Mucosa of stomach (tissue), 1 donor: ENCODE results near the gene EXOC6B.

ENCODE experiments used
- H3K27me3 ChIP-seq: one replicate; pipeline ENCODE4 v1.7.0; 2013; ENCODE audit warnings: mild to moderate bottlenecking, low read length; ENCODE audit not compliant: control insufficient read depth, insufficient read depth
- H3K36me3 ChIP-seq: one replicate; pipeline ENCODE4 v1.7.0; 2013; ENCODE audit warnings: low read length; ENCODE audit not compliant: control insufficient read depth, insufficient read depth
- H3K4me1 ChIP-seq: one replicate; pipeline ENCODE4 v1.7.0; 2013; ENCODE audit warnings: mild to moderate bottlenecking, low read length; ENCODE audit not compliant: control insufficient read depth, insufficient read depth
- H3K4me3 ChIP-seq: one replicate; pipeline ENCODE4 v1.7.0; 2013; ENCODE audit warnings: low read length
- H3K9ac ChIP-seq: one replicate; pipeline ENCODE4 v1.7.0; 2013; ENCODE audit warnings: mild to moderate bottlenecking, low read length, moderate library complexity
- H3K9me3 ChIP-seq: one replicate; pipeline ENCODE4 v1.7.0; 2013; ENCODE audit warnings: mild to moderate bottlenecking, low read length, moderate library complexity; ENCODE audit not compliant: control insufficient read depth
- donor health status: Pancreatic carcinoma.

The EXOC6B gene

GRCh38 chr2:72255540-72255939 is 570.3 kb downstream of the EXOC6B start:
- Histone ChIP-seq H3K9me3 (no peaks in the 10 kb centered on the region), H3K4me3 (no peak overlapping the region), H3K27me3 (no peaks in the 10 kb centered on the region), H3K9ac (no peak overlapping the region), H3K4me1 (no peaks in the 10 kb centered on the region), H3K36me3 (no peaks in the 10 kb centered on the region)

- H3K9me3 ChIP-seq = no peaks in the 10 kb centered on the region
- H3K4me1 ChIP-seq = no peaks in the 10 kb centered on the region
- no peaks in the 10 kb centered on the region for H3K36me3 ChIP-seq
- H3K27me3 ChIP-seq = no peaks in the 10 kb centered on the region
- H3K4me3 ChIP-seq = no peak overlapping the region
- no peak overlapping the region for H3K9ac ChIP-seq
Observed at GRCh38 chr2:72254831-72255451, 570.9 kb downstream of the EXOC6B start.

GRCh38 chr2:72238311-72238710 is 587.5 kb downstream of the EXOC6B start:
- Histone ChIP-seq H3K36me3 (no peaks in the 10 kb centered on the region), H3K9ac (no peak overlapping the region), H3K27me3 (no peaks in the 10 kb centered on the region)

GRCh38 chr2:72237549-72237948 is 588.3 kb downstream of the EXOC6B start:
- Histone ChIP-seq H3K36me3 (no peaks in the 10 kb centered on the region), H3K9me3 (no peaks in the 10 kb centered on the region), H3K4me3 (no peak overlapping the region), H3K4me1 (no peaks in the 10 kb centered on the region), H3K9ac (no peak overlapping the region), H3K27me3 (no peaks in the 10 kb centered on the region)

More at GRCh38 chr2:72238311-72238710, 587.5 kb downstream of the EXOC6B start:
- Histone ChIP-seq H3K9me3 (no peaks in the 10 kb centered on the region), H3K4me3 (no peak overlapping the region), H3K4me1 (no peaks in the 10 kb centered on the region)

GRCh38 chr2:72236445-72237067 is 589.3 kb downstream of the EXOC6B start:
- Histone ChIP-seq H3K36me3 (no peaks in the 10 kb centered on the region), H3K27me3 (no peaks in the 10 kb centered on the region), H3K4me3 (no peak overlapping the region), H3K4me1 (no peaks in the 10 kb centered on the region), H3K9me3 (no peaks in the 10 kb centered on the region), H3K9ac (no peak overlapping the region)

GRCh38 chr2:72235497-72236415 is 590.1 kb downstream of the EXOC6B start:
- Histone ChIP-seq H3K9me3 (no peaks in the 10 kb centered on the region), H3K9ac (no peak overlapping the region), H3K36me3 (no peaks in the 10 kb centered on the region), H3K4me1 (no peaks in the 10 kb centered on the region), H3K27me3 (no peaks in the 10 kb centered on the region), H3K4me3 (no peak overlapping the region)

GRCh38 chr2:72233211-72233610 is 592.6 kb downstream of the EXOC6B start:
- no peak overlapping the region for H3K4me3 ChIP-seq
- no peak overlapping the region for H3K9ac ChIP-seq
- no peaks in the 10 kb centered on the region for H3K4me1 ChIP-seq
- H3K36me3 ChIP-seq = no peaks in the 10 kb centered on the region
- no peaks in the 10 kb centered on the region for H3K27me3 ChIP-seq
- H3K9me3 ChIP-seq = no peaks in the 10 kb centered on the region

- Histone ChIP-seq H3K4me1 (no peaks in the 10 kb centered on the region), H3K4me3 (no peak overlapping the region), H3K36me3 (no peaks in the 10 kb centered on the region), H3K27me3 (no peaks in the 10 kb centered on the region), H3K9ac (no peak overlapping the region), H3K9me3 (no peaks in the 10 kb centered on the region)
Observed at GRCh38 chr2:72222829-72223564, 602.8 kb downstream of the EXOC6B start.

GRCh38 chr2:72220170-72220569 is 605.7 kb downstream of the EXOC6B start:
- Histone ChIP-seq H3K27me3 (no peaks in the 10 kb centered on the region), H3K9me3 (no peaks in the 10 kb centered on the region), H3K36me3 (no peaks in the 10 kb centered on the region), H3K4me1 (no peaks in the 10 kb centered on the region), H3K4me3 (no peak overlapping the region), H3K9ac (no peak overlapping the region)

GRCh38 chr2:72214429-72215143 is 611.2 kb downstream of the EXOC6B start:
- no peak overlapping the region for H3K4me3 ChIP-seq
- peaks cover 6% of the 10 kb centered on the region for H3K4me1 ChIP-seq
- H3K36me3 ChIP-seq = no peaks in the 10 kb centered on the region
- no peaks in the 10 kb centered on the region for H3K9me3 ChIP-seq
- H3K9ac ChIP-seq = no peak overlapping the region
- no peaks in the 10 kb centered on the region for H3K27me3 ChIP-seq

- Histone ChIP-seq H3K9ac (no peak overlapping the region), H3K9me3 (no peaks in the 10 kb centered on the region), H3K4me3 (no peak overlapping the region), H3K4me1 (peaks cover 6% of the 10 kb centered on the region), H3K36me3 (no peaks in the 10 kb centered on the region), H3K27me3 (no peaks in the 10 kb centered on the region)
Observed at GRCh38 chr2:72212486-72212855, 613.4 kb downstream of the EXOC6B start.
